ENCODE measurements around the gene POLA1. TPM values are rescaled to one million over a fixed set of nuclear protein-coding genes. Genes with fewer than 3 reads are reported as not detected.

POLA1 gene
- total RNA-seq, 1 donor from 2014 or later, result 80.4 TPM

DNA sequence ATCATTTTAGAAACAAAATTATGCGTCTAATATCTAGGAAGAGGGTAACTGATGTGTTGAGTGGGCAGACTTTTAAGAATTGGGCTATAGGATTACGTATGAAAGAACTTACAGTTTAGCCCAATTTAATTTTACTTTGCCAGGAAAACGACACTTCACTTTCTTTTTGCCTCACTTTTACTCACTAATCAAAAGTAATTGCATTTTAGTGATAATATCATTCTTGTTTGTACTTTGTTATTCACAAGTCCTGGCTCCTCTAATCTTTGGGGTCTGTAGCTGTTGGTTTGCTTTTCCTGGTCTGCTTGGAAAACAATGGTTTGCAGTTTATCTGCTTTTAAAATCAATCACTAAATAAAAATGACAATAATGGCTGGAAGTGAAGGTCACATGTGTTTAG is 325.0 kb downstream of the POLA1 start:
- DNase-seq (ENCODE audit: low spot score), result no peak
- H3K4me3 ChIP-seq, result no peak overlapping the region
- H3F3A ChIP-seq (ENCODE audit: low read depth), result peaks cover 55% of the 10 kb centered on the region
- no peak for TF ChIP-seq EZH2 (IDR thresholded peaks at IDR 0.05)
- no peak overlapping the region for H3K4me3 Mint-ChIP-seq
- H2AFZ ChIP-seq (replicated peaks), result no peak overlapping the region
- peaks cover 40% of the 10 kb centered on the region for H3K4me1 Mint-ChIP-seq
- H3K4me2 ChIP-seq, result no peak overlapping the region
- peaks cover 13% of the 10 kb centered on the region for H3K79me2 ChIP-seq (ENCODE audit: low read depth)
- H3K9me3 Mint-ChIP-seq, result no peaks in the 10 kb centered on the region
- H3K27me3 ChIP-seq, result peaks cover 100% of the 10 kb centered on the region
- no peak overlapping the region for H3K9ac ChIP-seq
- H3K9me3 ChIP-seq (ENCODE audit: low read depth), result no peaks in the 10 kb centered on the region
- H3K27ac ChIP-seq, result no peak overlapping the region
- no peak overlapping the region for H3K27ac Mint-ChIP-seq
- H3K4me1 ChIP-seq, result peaks cover 50% of the 10 kb centered on the region
- no peaks in the 10 kb centered on the region for H3K36me3 ChIP-seq
- H4K20me1 ChIP-seq (ENCODE audit: low read depth), result peaks cover 47% of the 10 kb centered on the region
- H3K27me3 Mint-ChIP-seq (ENCODE audit: insufficient read depth, low read depth), result peaks cover 87% of the 10 kb centered on the region
- no peaks in the 10 kb centered on the region for H3K36me3 Mint-ChIP-seq

DNA sequence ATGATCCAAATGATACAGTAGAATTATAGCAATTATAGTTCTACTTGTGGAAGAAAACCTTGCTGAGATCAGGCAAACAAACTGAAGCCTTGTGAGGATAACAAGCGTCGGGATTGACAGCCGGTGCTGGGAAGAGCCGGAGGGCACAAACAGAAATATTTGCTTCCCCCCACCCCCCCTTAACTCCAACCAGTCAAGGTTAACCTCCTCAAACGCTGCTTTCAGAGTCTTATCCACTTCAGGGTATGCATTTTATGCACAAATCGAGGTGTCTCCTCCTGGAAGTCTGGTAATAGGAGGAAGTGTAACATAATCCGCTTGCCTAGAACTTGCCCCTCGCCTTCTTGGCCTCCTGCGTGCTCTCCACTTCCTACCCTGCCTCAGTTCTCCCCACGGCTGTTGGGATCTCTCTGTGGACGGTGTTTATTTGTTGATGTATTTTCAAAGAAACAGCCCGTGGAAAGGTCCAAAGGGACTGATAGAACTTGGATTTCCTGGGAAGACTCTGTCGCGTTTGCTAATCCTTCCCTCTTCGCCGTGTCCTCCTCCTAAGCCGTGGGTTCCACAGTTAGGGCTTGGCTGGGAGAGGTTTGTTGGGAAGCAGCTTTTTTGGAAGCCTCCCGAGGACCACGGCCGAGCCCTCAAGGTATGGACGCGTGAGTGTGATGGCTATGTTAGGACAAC is 326.1 kb downstream of the POLA1 start:
- peaks cover 33% of the 10 kb centered on the region for H3K4me1 Mint-ChIP-seq
- H3K27me3 ChIP-seq, result peaks cover 100% of the 10 kb centered on the region
- peak; percentile 46 for DNase-seq (ENCODE audit: low spot score)

DNA sequence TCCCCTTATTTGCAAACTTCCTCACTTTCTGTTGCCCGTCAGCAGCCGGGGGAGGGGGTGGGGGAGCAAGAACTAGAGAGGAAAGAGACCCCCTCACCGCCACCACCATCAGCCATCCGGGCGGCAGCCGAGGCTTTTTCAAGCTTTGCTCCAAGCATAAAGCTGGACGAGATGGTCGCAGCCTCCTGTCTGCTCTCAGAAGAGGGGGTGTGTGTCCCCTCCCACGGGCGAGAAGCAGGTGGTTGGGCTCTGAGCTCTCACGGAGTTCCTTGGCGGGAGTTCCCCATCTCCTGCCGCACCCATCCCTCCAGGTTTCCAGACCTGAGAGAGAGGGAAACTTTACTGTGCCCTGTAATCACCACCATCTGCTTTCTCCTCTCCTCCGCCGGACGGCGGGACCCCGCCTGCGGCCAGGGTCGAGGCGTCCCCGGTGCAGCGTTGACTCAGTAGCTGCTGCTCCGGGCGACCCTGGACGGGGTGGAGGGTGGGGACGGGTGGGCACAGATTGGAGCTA is 326.7 kb downstream of the POLA1 start:
- H3K27ac ChIP-seq, result no peak overlapping the region
- H3K4me3 Mint-ChIP-seq, result peak overlapping the region; percentile 78
- H3K4me2 ChIP-seq, result peak overlapping the region; percentile 77
- H3F3A ChIP-seq (ENCODE audit: low read depth), result peaks cover 52% of the 10 kb centered on the region
- peaks cover 58% of the 10 kb centered on the region for H3K4me1 ChIP-seq
- no peaks in the 10 kb centered on the region for H3K9me3 ChIP-seq (ENCODE audit: low read depth)
- H3K27me3 Mint-ChIP-seq (ENCODE audit: insufficient read depth, low read depth), result peaks cover 84% of the 10 kb centered on the region
- no peak overlapping the region for H3K9ac ChIP-seq
- no peak overlapping the region for H2AFZ ChIP-seq (replicated peaks)
- H3K4me1 Mint-ChIP-seq, result peaks cover 27% of the 10 kb centered on the region
- no peaks in the 10 kb centered on the region for H3K9me3 Mint-ChIP-seq
- no peaks in the 10 kb centered on the region for H3K36me3 Mint-ChIP-seq
- H4K20me1 ChIP-seq (ENCODE audit: low read depth), result peaks cover 29% of the 10 kb centered on the region
- peaks cover 100% of the 10 kb centered on the region for H3K27me3 ChIP-seq
- DNase-seq (ENCODE audit: low spot score), result no peak
- no peaks in the 10 kb centered on the region for H3K79me2 ChIP-seq (ENCODE audit: low read depth)
- TF ChIP-seq, protein P1, sequence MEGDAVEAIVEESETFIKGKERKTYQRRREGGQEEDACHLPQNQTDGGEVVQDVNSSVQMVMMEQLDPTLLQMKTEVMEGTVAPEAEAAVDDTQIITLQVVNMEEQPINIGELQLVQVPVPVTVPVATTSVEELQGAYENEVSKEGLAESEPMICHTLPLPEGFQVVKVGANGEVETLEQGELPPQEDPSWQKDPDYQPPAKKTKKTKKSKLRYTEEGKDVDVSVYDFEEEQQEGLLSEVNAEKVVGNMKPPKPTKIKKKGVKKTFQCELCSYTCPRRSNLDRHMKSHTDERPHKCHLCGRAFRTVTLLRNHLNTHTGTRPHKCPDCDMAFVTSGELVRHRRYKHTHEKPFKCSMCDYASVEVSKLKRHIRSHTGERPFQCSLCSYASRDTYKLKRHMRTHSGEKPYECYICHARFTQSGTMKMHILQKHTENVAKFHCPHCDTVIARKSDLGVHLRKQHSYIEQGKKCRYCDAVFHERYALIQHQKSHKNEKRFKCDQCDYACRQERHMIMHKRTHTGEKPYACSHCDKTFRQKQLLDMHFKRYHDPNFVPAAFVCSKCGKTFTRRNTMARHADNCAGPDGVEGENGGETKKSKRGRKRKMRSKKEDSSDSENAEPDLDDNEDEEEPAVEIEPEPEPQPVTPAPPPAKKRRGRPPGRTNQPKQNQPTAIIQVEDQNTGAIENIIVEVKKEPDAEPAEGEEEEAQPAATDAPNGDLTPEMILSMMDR (IDR thresholded peaks at IDR 0.05), result no peak
- TF ChIP-seq EZH2 (IDR thresholded peaks at IDR 0.05) (peak; percentile 65), EZH2phosphoT487 (IDR thresholded peaks at IDR 0.05) (peak; percentile 15)
- H3K4me3 ChIP-seq, result peak overlapping the region; percentile 45
- H3K27ac Mint-ChIP-seq, result no peak overlapping the region
- H3K36me3 ChIP-seq, result no peaks in the 10 kb centered on the region

More for the DNA sequence above, 326.1 kb downstream of the POLA1 start:
- Histone ChIP-seq H3K79me2 (ENCODE audit: low read depth) (peaks cover 2% of the 10 kb centered on the region), H3F3A (ENCODE audit: low read depth) (peaks cover 57% of the 10 kb centered on the region), H3K9ac (no peak overlapping the region), H2AFZ (replicated peaks) (no peak overlapping the region), H3K9me3 (ENCODE audit: low read depth) (no peaks in the 10 kb centered on the region), H4K20me1 (ENCODE audit: low read depth) (peaks cover 35% of the 10 kb centered on the region), H3K36me3 (no peaks in the 10 kb centered on the region), H3K27ac (no peak overlapping the region), H3K4me1 (peaks cover 58% of the 10 kb centered on the region), H3K4me2 (peak overlapping the region; percentile 77), H3K4me3 (peak overlapping the region; percentile 45)
- peak; percentile 72 for TF ChIP-seq EZH2 (IDR thresholded peaks at IDR 0.05)
- TF ChIP-seq EZH2phosphoT487 (IDR thresholded peaks at IDR 0.05), result peak; percentile 23
- TF ChIP-seq, protein P1 (IDR thresholded peaks at IDR 0.05), result no peak
- Mint-ChIP-seq H3K4me3 (peak overlapping the region; percentile 78), H3K27me3 (ENCODE audit: insufficient read depth, low read depth) (peaks cover 88% of the 10 kb centered on the region), H3K27ac (no peak overlapping the region), H3K9me3 (no peaks in the 10 kb centered on the region), H3K36me3 (no peaks in the 10 kb centered on the region)

DNA sequence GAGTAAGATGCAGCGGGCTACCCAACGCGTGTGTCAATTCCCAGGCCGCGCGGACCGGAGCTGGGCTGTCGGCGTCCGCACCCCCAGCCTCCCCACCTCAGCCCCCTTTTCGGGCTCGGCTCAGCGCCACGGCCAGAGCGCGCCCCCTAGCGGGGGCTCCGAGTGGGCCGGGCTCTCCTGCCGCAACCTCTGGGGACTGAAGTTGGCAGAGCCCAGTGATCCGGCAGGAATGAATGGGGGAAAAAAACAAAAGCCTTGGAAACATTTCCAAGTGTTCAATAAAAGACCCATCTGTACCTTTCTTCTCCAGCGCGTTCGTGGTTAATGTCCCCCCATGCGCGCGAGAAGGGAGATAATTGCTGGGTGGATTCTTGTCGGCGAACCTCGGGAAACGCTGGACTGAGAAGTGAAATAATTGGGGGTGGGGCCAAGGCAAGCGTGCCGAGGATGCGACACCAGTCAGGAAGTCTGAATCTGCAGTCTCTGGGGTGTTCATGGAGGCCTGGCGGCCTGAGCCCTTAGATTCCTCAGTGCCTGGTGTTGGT is 327.3 kb downstream of the POLA1 start:
- Mint-ChIP-seq H3K27me3 (ENCODE audit: insufficient read depth, low read depth) (peaks cover 83% of the 10 kb centered on the region), H3K4me1 (peaks cover 27% of the 10 kb centered on the region)
- peaks cover 100% of the 10 kb centered on the region for H3K27me3 ChIP-seq

More for the DNA sequence above, 327.3 kb downstream of the POLA1 start:
- H3K9ac ChIP-seq, result no peak overlapping the region
- peak; percentile 90 for DNase-seq (ENCODE audit: low spot score)
- TF ChIP-seq EZH2phosphoT487 (IDR thresholded peaks at IDR 0.05) (peak; percentile 55), EZH2 (IDR thresholded peaks at IDR 0.05) (peak; percentile 17)
- TF ChIP-seq, protein P1 (IDR thresholded peaks at IDR 0.05), result peak; percentile 99
- H3K36me3 Mint-ChIP-seq, result no peaks in the 10 kb centered on the region
- H3K4me2 ChIP-seq, result peak overlapping the region; percentile 77
- H3K27ac Mint-ChIP-seq, result no peak overlapping the region
- H3K27ac ChIP-seq, result no peak overlapping the region
- H3F3A ChIP-seq (ENCODE audit: low read depth), result peaks cover 49% of the 10 kb centered on the region
- no peaks in the 10 kb centered on the region for H3K9me3 Mint-ChIP-seq
- no peaks in the 10 kb centered on the region for H3K79me2 ChIP-seq (ENCODE audit: low read depth)
- H4K20me1 ChIP-seq (ENCODE audit: low read depth), result peaks cover 27% of the 10 kb centered on the region
- peak overlapping the region; percentile 78 for H3K4me3 Mint-ChIP-seq
- H2AFZ ChIP-seq (replicated peaks), result no peak overlapping the region
- peak overlapping the region; percentile 45 for H3K4me3 ChIP-seq
- peaks cover 61% of the 10 kb centered on the region for H3K4me1 ChIP-seq
- no peaks in the 10 kb centered on the region for H3K9me3 ChIP-seq (ENCODE audit: low read depth)
- no peaks in the 10 kb centered on the region for H3K36me3 ChIP-seq

Data from neural progenitor cell (in vitro differentiated cells).